SK-N-MC (cell line): ENCODE results near the gene SMPD1.

ENCODE experiments used
- EZH2 ChIP-seq: fragments of 200-600 bp; sonication (generic); IDR thresholded peaks from one replicate; pipeline ENCODE4 v1.6.1; 2017; ENCODE audit warnings: antibody characterized with exemption
- FOXP2 ChIP-seq: optimal IDR thresholded peaks from 2 replicates; pipeline ENCODE3; 2011; ENCODE audit warnings: mild to moderate bottlenecking, moderate library complexity; ENCODE audit not compliant: insufficient read depth; ENCODE audit errors: extremely low read length, control extremely low read depth
- POLR2AphosphoS5 ChIP-seq: IDR thresholded peaks from 2 replicates; pipeline ENCODE4 v1.6.1; 2012; ENCODE audit warnings: mild to moderate bottlenecking, low read depth, low read length, borderline replicate concordance

DNA sequence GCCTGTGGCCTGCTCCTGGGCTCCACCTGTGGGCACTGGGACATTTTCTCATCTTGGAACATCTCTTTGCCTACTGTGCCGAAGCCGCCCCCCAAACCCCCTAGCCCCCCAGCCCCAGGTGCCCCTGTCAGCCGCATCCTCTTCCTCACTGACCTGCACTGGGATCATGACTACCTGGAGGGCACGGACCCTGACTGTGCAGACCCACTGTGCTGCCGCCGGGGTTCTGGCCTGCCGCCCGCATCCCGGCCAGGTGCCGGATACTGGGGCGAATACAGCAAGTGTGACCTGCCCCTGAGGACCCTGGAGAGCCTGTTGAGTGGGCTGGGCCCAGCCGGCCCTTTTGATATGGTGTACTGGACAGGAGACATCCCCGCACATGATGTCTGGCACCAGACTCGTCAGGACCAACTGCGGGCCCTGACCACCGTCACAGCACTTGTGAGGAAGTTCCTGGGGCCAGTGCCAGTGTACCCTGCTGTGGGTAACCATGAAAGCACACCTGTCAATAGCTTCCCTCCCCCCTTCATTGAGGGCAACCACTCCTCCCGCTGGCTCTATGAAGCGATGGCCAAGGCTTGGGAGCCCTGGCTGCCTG, 1.4 kb downstream of the SMPD1 start:
- TF ChIP-seq POLR2AphosphoS5, result no peak
- no peak for TF ChIP-seq FOXP2
- no peak for TF ChIP-seq EZH2
